Measurements from ENCODE around the gene MRPL30.

DNA sequence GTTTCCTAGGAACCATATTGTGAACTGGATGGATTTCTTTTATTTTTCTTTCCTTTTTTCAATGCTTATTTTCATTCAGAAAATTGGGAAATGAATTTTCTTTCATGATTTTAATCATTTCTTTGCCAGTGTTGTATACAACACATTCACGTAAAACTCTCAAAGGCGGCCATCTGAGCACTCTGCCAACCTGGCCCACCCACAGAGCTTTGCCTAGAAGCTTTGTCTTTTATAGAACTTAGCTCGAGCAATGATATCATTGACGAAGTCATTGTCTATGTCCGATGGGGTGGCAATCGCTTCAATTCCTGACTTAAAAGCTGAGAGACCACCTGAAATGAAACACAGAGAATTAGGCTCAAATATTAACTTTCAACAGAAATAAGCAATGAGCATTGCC lies 61.2 kb downstream of the MRPL30 start:
- TF ChIP-seq, protein P1, sequence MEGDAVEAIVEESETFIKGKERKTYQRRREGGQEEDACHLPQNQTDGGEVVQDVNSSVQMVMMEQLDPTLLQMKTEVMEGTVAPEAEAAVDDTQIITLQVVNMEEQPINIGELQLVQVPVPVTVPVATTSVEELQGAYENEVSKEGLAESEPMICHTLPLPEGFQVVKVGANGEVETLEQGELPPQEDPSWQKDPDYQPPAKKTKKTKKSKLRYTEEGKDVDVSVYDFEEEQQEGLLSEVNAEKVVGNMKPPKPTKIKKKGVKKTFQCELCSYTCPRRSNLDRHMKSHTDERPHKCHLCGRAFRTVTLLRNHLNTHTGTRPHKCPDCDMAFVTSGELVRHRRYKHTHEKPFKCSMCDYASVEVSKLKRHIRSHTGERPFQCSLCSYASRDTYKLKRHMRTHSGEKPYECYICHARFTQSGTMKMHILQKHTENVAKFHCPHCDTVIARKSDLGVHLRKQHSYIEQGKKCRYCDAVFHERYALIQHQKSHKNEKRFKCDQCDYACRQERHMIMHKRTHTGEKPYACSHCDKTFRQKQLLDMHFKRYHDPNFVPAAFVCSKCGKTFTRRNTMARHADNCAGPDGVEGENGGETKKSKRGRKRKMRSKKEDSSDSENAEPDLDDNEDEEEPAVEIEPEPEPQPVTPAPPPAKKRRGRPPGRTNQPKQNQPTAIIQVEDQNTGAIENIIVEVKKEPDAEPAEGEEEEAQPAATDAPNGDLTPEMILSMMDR (conservative IDR thresholded peaks at IDR 0.05; ENCODE audit: low read length): no peak
- TF ChIP-seq EZH2phosphoT487 (IDR thresholded peaks at IDR 0.05; ENCODE audit: borderline replicate concordance, low read depth, low read length): no peak

Measured in OCI-LY7 (cell line).